ENCODE data around the gene RXRG.
"Not testable (repeated sequence)": the region's sequence is repeated elsewhere in the genome, so short reads cannot be mapped to it uniquely, and the experiment has no call there.

RXRG gene

DNA sequence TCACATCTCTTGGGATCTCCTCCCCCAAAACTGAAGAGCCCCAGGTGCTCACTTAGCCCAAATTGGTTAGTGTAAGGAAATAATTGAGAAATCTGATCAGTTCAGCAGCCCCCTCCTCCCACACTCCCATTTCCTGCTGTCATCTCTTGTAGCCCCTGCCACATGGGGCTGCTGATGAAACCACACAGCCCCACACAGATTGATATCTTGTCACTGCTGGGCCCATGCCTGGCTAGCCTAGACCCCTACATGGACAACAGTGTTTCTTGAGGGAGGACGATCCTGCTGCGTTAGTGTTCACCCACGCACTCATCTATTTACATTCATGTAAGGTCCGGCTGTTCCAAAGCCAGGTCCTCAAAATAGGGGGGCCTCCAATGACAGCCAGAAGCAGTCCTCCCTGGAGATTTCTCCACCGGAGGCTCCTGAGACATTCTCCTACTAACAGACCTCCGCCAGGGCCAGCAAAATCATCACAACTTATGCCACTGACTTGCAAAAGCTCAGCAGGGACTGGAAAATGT, 23.9 kb upstream of the RXRG start:
- TF ChIP-seq, protein P1, sequence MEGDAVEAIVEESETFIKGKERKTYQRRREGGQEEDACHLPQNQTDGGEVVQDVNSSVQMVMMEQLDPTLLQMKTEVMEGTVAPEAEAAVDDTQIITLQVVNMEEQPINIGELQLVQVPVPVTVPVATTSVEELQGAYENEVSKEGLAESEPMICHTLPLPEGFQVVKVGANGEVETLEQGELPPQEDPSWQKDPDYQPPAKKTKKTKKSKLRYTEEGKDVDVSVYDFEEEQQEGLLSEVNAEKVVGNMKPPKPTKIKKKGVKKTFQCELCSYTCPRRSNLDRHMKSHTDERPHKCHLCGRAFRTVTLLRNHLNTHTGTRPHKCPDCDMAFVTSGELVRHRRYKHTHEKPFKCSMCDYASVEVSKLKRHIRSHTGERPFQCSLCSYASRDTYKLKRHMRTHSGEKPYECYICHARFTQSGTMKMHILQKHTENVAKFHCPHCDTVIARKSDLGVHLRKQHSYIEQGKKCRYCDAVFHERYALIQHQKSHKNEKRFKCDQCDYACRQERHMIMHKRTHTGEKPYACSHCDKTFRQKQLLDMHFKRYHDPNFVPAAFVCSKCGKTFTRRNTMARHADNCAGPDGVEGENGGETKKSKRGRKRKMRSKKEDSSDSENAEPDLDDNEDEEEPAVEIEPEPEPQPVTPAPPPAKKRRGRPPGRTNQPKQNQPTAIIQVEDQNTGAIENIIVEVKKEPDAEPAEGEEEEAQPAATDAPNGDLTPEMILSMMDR (IDR thresholded peaks at IDR 0.05; ENCODE audit: insufficient read depth, low read length, poor library complexity, severe bottlenecking) = no peak
- H3K36me3 ChIP-seq (ENCODE audit: control insufficient read depth, insufficient read depth, low read length) = no peaks in the 10 kb centered on the region
- no peak overlapping the region for H3K4me3 ChIP-seq (replicated peaks; ENCODE audit: low read depth, low read length)
- H3K27me3 ChIP-seq (replicated peaks; ENCODE audit: control insufficient read depth, insufficient read depth, low read length) = no peaks in the 10 kb centered on the region
- DNase-seq (ENCODE audit: extremely low read depth, insufficient read length) = no peak

- no peaks in the 10 kb centered on the region for H3K36me3 ChIP-seq (ENCODE audit: control insufficient read depth, insufficient read depth, low read length)
- H3K4me3 ChIP-seq (replicated peaks; ENCODE audit: low read depth, low read length) = no peak overlapping the region
- TF ChIP-seq, protein P1 (IDR thresholded peaks at IDR 0.05; ENCODE audit: insufficient read depth, low read length, poor library complexity, severe bottlenecking) = no peak
- no peaks in the 10 kb centered on the region for H3K27me3 ChIP-seq (replicated peaks; ENCODE audit: control insufficient read depth, insufficient read depth, low read length)
- DNase-seq (ENCODE audit: extremely low read depth, insufficient read length) = no peak
Measured at GRCh38 chr1:165468253-165468652, 23.3 kb upstream of the RXRG start.

GRCh38 chr1:165467706-165468105, 22.8 kb upstream of the RXRG start:
- Histone ChIP-seq H3K36me3 (ENCODE audit: control insufficient read depth, insufficient read depth, low read length) (no peaks in the 10 kb centered on the region), H3K4me3 (replicated peaks; ENCODE audit: low read depth, low read length) (no peak overlapping the region), H3K27me3 (replicated peaks; ENCODE audit: control insufficient read depth, insufficient read depth, low read length) (no peaks in the 10 kb centered on the region)
- DNase-seq (ENCODE audit: extremely low read depth, insufficient read length) = no peak
- TF ChIP-seq, protein P1 (IDR thresholded peaks at IDR 0.05; ENCODE audit: insufficient read depth, low read length, poor library complexity, severe bottlenecking) = no peak

GRCh38 chr1:165463978-165464377, 19.1 kb upstream of the RXRG start:
- Histone ChIP-seq H3K4me3 (replicated peaks; ENCODE audit: low read depth, low read length) (no peak overlapping the region), H3K36me3 (ENCODE audit: control insufficient read depth, insufficient read depth, low read length) (no peaks in the 10 kb centered on the region), H3K27me3 (replicated peaks; ENCODE audit: control insufficient read depth, insufficient read depth, low read length) (no peaks in the 10 kb centered on the region)
- TF ChIP-seq, protein P1 (IDR thresholded peaks at IDR 0.05; ENCODE audit: insufficient read depth, low read length, poor library complexity, severe bottlenecking) = no peak
- no peak for DNase-seq (ENCODE audit: extremely low read depth, insufficient read length)

DNA sequence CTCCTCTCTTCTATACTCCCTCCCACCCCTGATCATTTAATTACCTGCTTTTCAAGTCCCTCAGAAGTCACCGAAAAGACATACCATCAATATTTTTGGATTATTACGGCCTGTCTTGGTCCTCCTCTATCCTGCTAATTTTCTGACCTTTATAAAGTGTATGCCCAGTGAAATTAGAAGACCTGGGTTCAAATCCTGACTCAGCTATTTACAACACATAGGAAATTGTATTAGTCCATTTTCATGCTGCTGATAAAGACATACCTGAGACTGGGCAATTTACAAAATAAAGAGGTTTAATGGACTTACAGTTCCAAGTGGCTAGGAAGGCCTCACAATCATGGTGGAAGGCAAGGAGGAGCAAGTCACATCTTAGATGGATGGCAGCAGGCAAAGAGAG, 14.8 kb upstream of the RXRG start:
- not testable (repeated sequence) for H3K27me3 ChIP-seq (replicated peaks; ENCODE audit: control insufficient read depth, insufficient read depth, low read length); H3K4me3 ChIP-seq (replicated peaks; ENCODE audit: low read depth, low read length); DNase-seq (ENCODE audit: extremely low read depth, insufficient read length); H3K36me3 ChIP-seq (ENCODE audit: control insufficient read depth, insufficient read depth, low read length)

DNA sequence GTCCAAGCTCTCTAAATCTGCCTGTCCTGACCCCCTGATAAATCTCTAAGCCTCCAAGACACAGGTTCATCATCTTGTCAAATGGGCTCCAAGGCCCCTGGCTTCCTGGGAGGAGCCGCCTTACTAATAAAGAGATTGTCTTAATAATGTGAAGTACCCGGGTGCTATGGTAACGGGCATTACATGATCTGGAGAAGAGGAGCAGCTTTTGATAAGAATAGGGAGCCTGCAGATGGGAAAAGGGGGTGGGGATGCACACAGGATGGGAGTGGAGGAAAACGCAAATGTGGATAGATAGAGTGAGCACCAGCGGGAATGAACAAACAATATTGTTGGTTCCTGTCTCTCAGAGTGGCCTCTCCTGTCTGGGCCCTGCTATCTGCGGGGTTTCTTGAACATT, 11.9 kb upstream of the RXRG start:
- no peak for DNase-seq (ENCODE audit: extremely low read depth, insufficient read length)
- no peaks in the 10 kb centered on the region for H3K36me3 ChIP-seq (ENCODE audit: control insufficient read depth, insufficient read depth, low read length)
- H3K27me3 ChIP-seq (replicated peaks; ENCODE audit: control insufficient read depth, insufficient read depth, low read length) = no peaks in the 10 kb centered on the region; the same call in 1 of the 2 replicates
- TF ChIP-seq, protein P1 (IDR thresholded peaks at IDR 0.05; ENCODE audit: insufficient read depth, low read length, poor library complexity, severe bottlenecking) = no peak
- no peak overlapping the region for H3K4me3 ChIP-seq (replicated peaks; ENCODE audit: low read depth, low read length)
